Stimulated activated CD4-positive, alpha-beta T cell treated with anti-CD3 and anti-CD28 coated beads, Interleukin-4, amount 100 ng/mL, for 4 hours (primary cell): Measurements from ENCODE around the gene MYO1D.
A peak's percentile ranks its signal among the peaks of the same experiment; 100 is the strongest.

Source experiments
- DNase-seq, 2 experiments: peaks; one replicate each; pipeline ENCODE4 v3.0.0-alpha.2; 2020

The MYO1D gene

DNA sequence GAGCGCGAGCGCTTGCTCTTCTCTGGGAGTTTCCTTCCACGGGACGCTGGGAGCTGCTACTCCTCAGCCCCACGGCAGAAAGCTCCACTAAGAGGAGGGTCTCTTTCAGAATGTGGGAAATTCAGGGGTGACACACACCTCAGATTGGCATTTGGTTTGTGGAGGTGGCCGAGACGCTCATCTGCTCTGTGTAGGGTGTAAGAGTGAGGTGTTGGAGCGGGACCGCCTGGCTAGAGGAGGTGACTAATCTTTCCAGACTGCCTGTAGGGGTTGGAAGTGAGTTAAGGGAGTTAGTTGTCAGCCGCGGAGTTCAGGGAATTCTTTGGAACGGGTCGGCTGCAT lies 431.9 kb downstream of the MYO1D start:
- DNase-seq: peak; percentile 36 to 58

DNA sequence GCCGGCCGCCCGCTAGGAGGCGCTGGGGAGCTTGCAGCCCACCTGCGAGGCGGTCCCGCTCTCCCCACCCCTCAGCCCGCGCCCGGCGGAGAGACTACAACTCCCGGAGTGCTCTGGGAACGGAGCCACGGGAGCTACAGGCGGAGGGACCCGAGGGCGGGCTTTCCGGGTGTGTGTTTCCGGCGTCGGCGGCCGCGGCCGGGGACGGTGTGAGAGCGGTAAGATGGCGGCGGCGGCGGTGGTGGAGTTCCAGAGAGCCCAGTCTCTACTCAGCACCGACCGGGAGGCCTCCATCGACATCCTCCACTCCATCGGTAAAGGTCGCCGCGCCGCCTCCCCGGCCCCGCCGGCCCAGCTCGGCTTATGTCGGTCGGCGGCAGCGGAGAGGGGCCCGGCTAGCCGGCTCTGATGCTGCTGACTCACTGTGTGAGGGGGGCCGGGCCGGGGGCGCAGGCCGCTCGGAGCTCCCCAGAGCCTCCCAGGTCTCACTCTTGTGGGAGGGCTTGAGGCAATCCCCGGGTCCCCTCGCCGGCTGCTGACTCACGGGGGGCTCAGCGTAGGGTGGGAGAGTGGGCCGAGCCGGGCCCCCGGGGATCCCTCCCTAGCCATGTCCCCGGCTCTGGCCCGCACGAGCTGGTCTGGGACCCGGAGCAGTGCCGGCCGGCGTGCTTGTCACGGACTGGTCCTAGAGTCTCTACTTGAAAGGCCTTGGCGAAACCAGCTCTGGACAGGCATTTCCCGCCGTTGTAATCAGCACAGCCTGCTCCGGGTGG lies 432.4 kb downstream of the MYO1D start, which contains the start of gene PSMD11:
Gene PSMD11 (plus strand): TSS at position 210 of the 773 bp plus-strand sequence. CDS start 14 bp downstream, at position 224.
- peak; percentile 99 for DNase-seq

DNA sequence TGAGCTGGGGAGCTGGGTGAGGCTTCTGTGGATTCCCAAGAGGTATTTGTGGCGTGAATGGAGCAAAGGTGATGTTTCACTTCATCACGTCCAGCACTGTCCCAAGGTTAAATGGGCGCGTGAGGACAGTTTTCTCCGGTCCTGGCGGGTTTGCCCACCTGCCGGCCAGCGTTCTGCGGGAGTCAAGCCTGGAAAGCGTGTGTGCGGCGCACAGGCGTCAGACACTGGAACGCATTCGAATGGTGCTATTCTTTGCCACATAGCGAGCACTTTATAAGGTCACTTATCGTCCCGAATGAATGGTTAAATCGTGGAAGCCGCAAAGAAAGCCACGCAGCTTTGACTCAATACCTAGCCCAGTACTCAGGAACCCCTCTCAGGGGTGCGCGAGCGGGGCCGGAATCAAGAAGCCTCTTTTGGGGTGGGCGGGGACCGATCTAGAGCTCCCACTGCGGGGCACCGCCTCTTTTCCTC lies 433.1 kb downstream of the MYO1D start:
- no peak for DNase-seq
